ENCODE data around the gene TSR3.

Gene TSR3

GRCh38 chr16:1311738-1312466, 39.8 kb downstream of the TSR3 start:
- CTCF ChIA-PET: interaction anchor here (7.3 kb wide), 1 partner anchor 11 kb away, joined by 30 read pairs; no protein-coding TSS in a partner anchor
- H3K4me3 ChIP-seq (ENCODE audit: low read depth, low read length): peak overlapping the region; percentile 76
- POLR2A ChIA-PET: no interaction called here
- TF ChIP-seq CTCF (IDR thresholded peaks at IDR 0.05; ENCODE audit: insufficient read depth, low read length, missing control alignments): no peak
- DNase-seq (ENCODE audit: low read depth, low spot score): no peak

GRCh38 chr16:1311212-1311737, 40.4 kb downstream of the TSR3 start:
- DNase-seq (ENCODE audit: low read depth, low spot score): no peak
- TF ChIP-seq CTCF (IDR thresholded peaks at IDR 0.05; ENCODE audit: insufficient read depth, low read length, missing control alignments): no peak
- peak overlapping the region; percentile 76 for H3K4me3 ChIP-seq (ENCODE audit: low read depth, low read length)
- ChIA-PET CTCF (interaction anchor here (7.3 kb wide), 1 partner anchor 11 kb away, joined by 30 read pairs; no protein-coding TSS in a partner anchor), POLR2A (no interaction called here)

GRCh38 chr16:1310832-1311200, 40.9 kb downstream of the TSR3 start:
- DNase-seq (ENCODE audit: low read depth, low spot score): no peak
- CTCF ChIA-PET: interaction anchor here (7.3 kb wide), 1 partner anchor 10 kb away, joined by 30 read pairs; no protein-coding TSS in a partner anchor
- H3K4me3 ChIP-seq (ENCODE audit: low read depth, low read length): peak overlapping the region; percentile 76
- POLR2A ChIA-PET: no interaction called here
- no peak for TF ChIP-seq CTCF (IDR thresholded peaks at IDR 0.05; ENCODE audit: insufficient read depth, low read length, missing control alignments)

- no peak for DNase-seq (ENCODE audit: low read depth, low spot score)
- H3K4me3 ChIP-seq (ENCODE audit: low read depth, low read length): peak overlapping the region; percentile 76
- CTCF ChIA-PET: no interaction called here
- no peak for TF ChIP-seq CTCF (IDR thresholded peaks at IDR 0.05; ENCODE audit: insufficient read depth, low read length, missing control alignments)
- POLR2A ChIA-PET: interaction anchor here (1.0 to 1.6 kb wide), 2 partner anchors 110 to 619 kb away, joined by 3 to 9 read pairs; partner anchors contain the start of gene UQCC4
These were observed 41.5 kb downstream of the TSR3 start for GRCh38 chr16:1309888-1310831.

- peak; percentile 90 for DNase-seq (ENCODE audit: low read depth, low spot score)
- POLR2A ChIA-PET: interaction anchor here (1.0 to 1.6 kb wide), 2 partner anchors 111 to 620 kb away, joined by 3 to 9 read pairs; partner anchors contain the start of gene UQCC4
- no peak for TF ChIP-seq CTCF (IDR thresholded peaks at IDR 0.05; ENCODE audit: insufficient read depth, low read length, missing control alignments)
- CTCF ChIA-PET: no interaction called here
- H3K4me3 ChIP-seq (ENCODE audit: low read depth, low read length): peak within 1 kb of the TSS; percentile 76
These were observed 42.4 kb downstream of the TSR3 start, which contains the start of gene UBE2I for GRCh38 chr16:1308977-1309885. UBE2I (plus strand) TSS chr16:1309636; CDS start chr16:1314031, 4,395 bp downstream.

Data from AG04449 (cell line).